ENCODE measurements around the gene SCAPER.

GRCh38 chr15:76901965-76902364 is 3.2 kb downstream of the SCAPER start:
- no peak for TF ChIP-seq CTCF (IDR thresholded peaks at IDR 0.05)
- TF ChIP-seq POLR2AphosphoS5 (IDR thresholded peaks at IDR 0.05; ENCODE audit: low read depth, low read length), result no peak
- TF ChIP-seq REST (IDR thresholded peaks at IDR 0.05; ENCODE audit: insufficient read depth in 1 of 2, low read depth in 2 of 2, low read length in 1 of 2), result no peak
